ENCODE data around the gene RNF138.
"Not testable (repeated sequence)": the region's sequence is repeated elsewhere in the genome, so short reads cannot be mapped to it uniquely, and the experiment has no call there.

RNF138 gene

GRCh38 chr18:32083781-32084180 lies 7.9 kb upstream of the RNF138 start:
- in situ Hi-C loops (cut with HindIII; ENCODE audit: low sequenced_read_pairs) = no loop called here
- TF ChIP-seq, protein P1, sequence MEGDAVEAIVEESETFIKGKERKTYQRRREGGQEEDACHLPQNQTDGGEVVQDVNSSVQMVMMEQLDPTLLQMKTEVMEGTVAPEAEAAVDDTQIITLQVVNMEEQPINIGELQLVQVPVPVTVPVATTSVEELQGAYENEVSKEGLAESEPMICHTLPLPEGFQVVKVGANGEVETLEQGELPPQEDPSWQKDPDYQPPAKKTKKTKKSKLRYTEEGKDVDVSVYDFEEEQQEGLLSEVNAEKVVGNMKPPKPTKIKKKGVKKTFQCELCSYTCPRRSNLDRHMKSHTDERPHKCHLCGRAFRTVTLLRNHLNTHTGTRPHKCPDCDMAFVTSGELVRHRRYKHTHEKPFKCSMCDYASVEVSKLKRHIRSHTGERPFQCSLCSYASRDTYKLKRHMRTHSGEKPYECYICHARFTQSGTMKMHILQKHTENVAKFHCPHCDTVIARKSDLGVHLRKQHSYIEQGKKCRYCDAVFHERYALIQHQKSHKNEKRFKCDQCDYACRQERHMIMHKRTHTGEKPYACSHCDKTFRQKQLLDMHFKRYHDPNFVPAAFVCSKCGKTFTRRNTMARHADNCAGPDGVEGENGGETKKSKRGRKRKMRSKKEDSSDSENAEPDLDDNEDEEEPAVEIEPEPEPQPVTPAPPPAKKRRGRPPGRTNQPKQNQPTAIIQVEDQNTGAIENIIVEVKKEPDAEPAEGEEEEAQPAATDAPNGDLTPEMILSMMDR (IDR thresholded peaks at IDR 0.05; ENCODE audit: low read depth, low read length, missing control alignments) = no peak
- no peak overlapping the region for H3K4me3 ChIP-seq (ENCODE audit: low read depth, low read length)
- no peak for DNase-seq (ENCODE audit: low read depth)

- H3K4me3 ChIP-seq (ENCODE audit: low read depth, low read length) = no peak overlapping the region
- in situ Hi-C loops (cut with HindIII; ENCODE audit: low sequenced_read_pairs) = no loop called here
- DNase-seq (ENCODE audit: low read depth) = no peak
- TF ChIP-seq, protein P1 (IDR thresholded peaks at IDR 0.05; ENCODE audit: low read depth, low read length, missing control alignments) = no peak
Measured at GRCh38 chr18:32086881-32087280, 4.8 kb upstream of the RNF138 start.

GRCh38 chr18:32090831-32091230 lies 843 bp upstream of the RNF138 start:
- H3K4me3 ChIP-seq (ENCODE audit: low read depth, low read length); DNase-seq (ENCODE audit: low read depth); in situ Hi-C loops (cut with HindIII; ENCODE audit: low sequenced_read_pairs): not testable (repeated sequence)

- in situ Hi-C loops (cut with HindIII; ENCODE audit: low sequenced_read_pairs) = no loop called here
- TF ChIP-seq, protein P1 (IDR thresholded peaks at IDR 0.05; ENCODE audit: low read depth, low read length, missing control alignments) = no peak
- peak overlapping the region; percentile 83 for H3K4me3 ChIP-seq (ENCODE audit: low read depth, low read length)
- DNase-seq (ENCODE audit: low read depth) = no peak
Measured at GRCh38 chr18:32091325-32091723, 350 bp upstream of the RNF138 start.

DNA sequence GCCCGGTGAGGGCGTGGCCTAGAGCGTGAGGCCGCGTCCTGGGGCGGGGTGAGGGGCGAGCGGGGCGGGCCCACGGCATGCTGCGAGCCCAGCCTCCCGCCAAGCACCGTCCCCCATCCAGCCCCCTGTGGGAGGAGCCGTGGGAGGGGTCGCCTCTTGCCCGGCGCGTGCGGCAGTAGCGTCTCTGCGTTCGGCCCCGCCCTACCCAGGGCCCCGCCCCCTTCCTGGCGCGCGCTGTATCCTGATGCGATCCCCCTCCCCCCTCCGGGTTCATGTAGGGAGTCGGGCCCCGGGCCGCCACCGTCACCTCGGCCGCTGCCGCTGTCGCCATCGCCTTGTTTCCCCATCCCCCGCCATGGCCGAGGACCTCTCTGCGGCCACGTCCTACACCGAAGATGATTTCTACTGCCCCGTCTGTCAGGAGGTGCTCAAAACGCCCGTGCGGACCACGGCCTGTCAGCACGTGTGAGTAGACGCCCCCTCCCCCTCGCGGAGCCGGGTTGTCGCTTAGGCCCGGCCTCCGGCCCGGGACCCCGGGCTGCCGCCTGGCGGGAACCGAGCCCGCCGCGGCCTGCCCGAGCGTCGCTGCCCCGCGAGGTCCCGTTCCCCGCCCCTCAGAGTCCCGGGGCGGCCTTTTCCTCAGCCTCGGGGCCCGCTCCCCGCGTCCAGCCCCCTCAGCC lies 888 bp downstream of the RNF138 start:
- DNase-seq (ENCODE audit: low read depth) = peak; percentile 90
- TF ChIP-seq, protein P1 (IDR thresholded peaks at IDR 0.05; ENCODE audit: low read depth, low read length, missing control alignments) = no peak
- H3K4me3 ChIP-seq (ENCODE audit: low read depth, low read length) = peak overlapping the region; percentile 83
- in situ Hi-C loops (cut with HindIII; ENCODE audit: low sequenced_read_pairs) = no loop called here

DNA sequence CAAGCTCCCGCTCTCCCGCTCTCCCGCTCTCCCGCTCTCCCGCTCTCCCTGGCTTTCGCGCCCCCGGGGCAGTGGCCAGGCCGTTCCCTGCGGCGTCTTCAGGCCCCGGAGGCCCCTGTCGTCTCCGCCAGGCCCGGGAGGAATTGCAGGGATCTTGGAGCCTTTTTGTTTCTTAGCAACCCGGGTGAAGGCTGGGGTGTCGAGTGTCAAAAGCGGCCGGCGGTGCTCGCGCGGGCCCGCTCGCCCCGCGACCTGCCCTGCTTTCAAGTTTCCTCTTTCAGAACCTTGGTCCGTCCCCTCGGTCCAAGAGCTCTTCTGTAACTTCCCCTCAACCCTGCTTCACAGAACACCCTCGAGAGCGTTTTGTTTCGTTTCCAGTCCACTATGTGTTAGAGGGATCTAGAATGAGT lies 1.4 kb downstream of the RNF138 start:
- peak overlapping the region; percentile 83 for H3K4me3 ChIP-seq (ENCODE audit: low read depth, low read length)
- in situ Hi-C loops (cut with HindIII; ENCODE audit: low sequenced_read_pairs) = no loop called here
- DNase-seq (ENCODE audit: low read depth) = peak; percentile 28
- TF ChIP-seq, protein P1 (IDR thresholded peaks at IDR 0.05; ENCODE audit: low read depth, low read length, missing control alignments) = no peak

- in situ Hi-C loops (cut with HindIII; ENCODE audit: low sequenced_read_pairs) = no loop called here
Measured at GRCh38 chr18:32093523-32093922, 1.8 kb downstream of the RNF138 start.

More at GRCh38 chr18:32093523-32093922, 1.8 kb downstream of the RNF138 start:
- no peak for DNase-seq (ENCODE audit: low read depth)
- peak overlapping the region; percentile 83 for H3K4me3 ChIP-seq (ENCODE audit: low read depth, low read length)
- TF ChIP-seq, protein P1 (IDR thresholded peaks at IDR 0.05; ENCODE audit: low read depth, low read length, missing control alignments) = no peak
